ENCODE measurements around the gene DNAJB9. TPM values are rescaled to one million over a fixed set of nuclear protein-coding genes. Genes with fewer than 3 reads are reported as not detected.

Gene DNAJB9
- polyA plus RNA-seq, 3 donors: 18.1 to 20.7 (median 18.4) TPM

GRCh38 chr7:108529341-108529740 lies 40.3 kb upstream of the DNAJB9 start:
- Histone ChIP-seq H3K36me3 (replicated peaks in 1 of 2; ENCODE audit: control insufficient read depth in 1 of 2, insufficient read depth in 2 of 2, low read length in 2 of 2) (no peaks in the 10 kb centered on the region), H2AFZ (ENCODE audit: insufficient read depth, low read depth, low read length, poor library complexity, severe bottlenecking) (no peak overlapping the region), H3K4me3 (replicated peaks in 1 of 3; ENCODE audit: low read depth in 2 of 3, low read length in 3 of 3) (no peak overlapping the region), H3K9ac (ENCODE audit: insufficient read depth, low read length, poor library complexity, severe bottlenecking) (no peak overlapping the region), H3K27me3 (ENCODE audit: control insufficient read depth in 2 of 2, insufficient read depth in 2 of 2, low read length in 2 of 2) (no peaks in the 10 kb centered on the region), H4K20me1 (ENCODE audit: insufficient read depth, low read length) (peaks cover 6% of the 10 kb centered on the region), H3K4me2 (replicated peaks; ENCODE audit: extremely low read depth, low read length, poor library complexity, severe bottlenecking) (no peak overlapping the region), H3K4me1 (ENCODE audit: control insufficient read depth in 1 of 2, insufficient read depth in 2 of 2, low read length in 2 of 2) (peaks cover 12 to 14% of the 10 kb centered on the region in 2 donors), H3K79me2 (ENCODE audit: insufficient read depth, low read length) (peaks cover 9% of the 10 kb centered on the region), H3K27ac (ENCODE audit: low read depth in 1 of 2, low read length in 2 of 2) (no peak overlapping the region), H3K9me3 (replicated peaks in 1 of 2; ENCODE audit: control insufficient read depth in 1 of 2, insufficient read depth in 1 of 2, low read length in 2 of 2) (peaks cover 0 to 1% of the 10 kb centered on the region in 2 donors)
- intact Hi-C loops (cut with micrococcal nuclease): no loop called here
- no peak overlapping the region for H3K27ac Mint-ChIP-seq
- no peak overlapping the region for H3K4me3 Mint-ChIP-seq
- TF ChIP-seq CTCF (IDR thresholded peaks at IDR 0.05): no peak
- 100% methylated on average over 2 of the region's 3 CpGs for WGBS (ENCODE audit: insufficient coverage)
- peaks cover 1 to 6% (median 5%) of the 10 kb centered on the region in 3 donors for H3K27me3 Mint-ChIP-seq (ENCODE audit: low read depth in 3 of 3)
- no peak for DNase-seq
- peaks cover 0 to 3% of the 10 kb centered on the region in 2 donors for H3K36me3 Mint-ChIP-seq
- peaks cover 5% of the 10 kb centered on the region for H3K4me1 Mint-ChIP-seq
- peaks cover 0 to 2% (median 2%) of the 10 kb centered on the region in 7 donors for H3K9me3 Mint-ChIP-seq

- H3K9ac ChIP-seq (ENCODE audit: insufficient read depth, low read length, poor library complexity, severe bottlenecking): no peak overlapping the region
- H4K20me1 ChIP-seq (ENCODE audit: insufficient read depth, low read length): no peaks in the 10 kb centered on the region
- intact Hi-C loops (cut with micrococcal nuclease): no loop called here
- H3K79me2 ChIP-seq (ENCODE audit: insufficient read depth, low read length): no peaks in the 10 kb centered on the region
- no peaks in the 10 kb centered on the region for H3K27me3 ChIP-seq (ENCODE audit: control insufficient read depth in 2 of 2, insufficient read depth in 2 of 2, low read length in 2 of 2)
- peaks cover 6% of the 10 kb centered on the region for H3K4me1 Mint-ChIP-seq
- no peak overlapping the region for H3K27ac ChIP-seq (ENCODE audit: low read depth in 1 of 2, low read length in 2 of 2)
- no peak overlapping the region for H3K4me2 ChIP-seq (replicated peaks; ENCODE audit: extremely low read depth, low read length, poor library complexity, severe bottlenecking)
- H2AFZ ChIP-seq (ENCODE audit: insufficient read depth, low read depth, low read length, poor library complexity, severe bottlenecking): no peak overlapping the region
- TF ChIP-seq CTCF (IDR thresholded peaks at IDR 0.05): no peak
- no CpG with 5 or more reads among the region's 3 CpGs for WGBS (ENCODE audit: insufficient coverage)
- no peak overlapping the region for H3K4me3 ChIP-seq (replicated peaks in 1 of 3; ENCODE audit: low read depth in 2 of 3, low read length in 3 of 3)
- H3K36me3 Mint-ChIP-seq: no peaks in the 10 kb centered on the region
- no peak overlapping the region for H3K4me3 Mint-ChIP-seq
- no peaks in the 10 kb centered on the region for H3K36me3 ChIP-seq (replicated peaks in 1 of 2; ENCODE audit: control insufficient read depth in 1 of 2, insufficient read depth in 2 of 2, low read length in 2 of 2)
- no peaks in the 10 kb centered on the region for H3K4me1 ChIP-seq (ENCODE audit: control insufficient read depth in 1 of 2, insufficient read depth in 2 of 2, low read length in 2 of 2)
- H3K27ac Mint-ChIP-seq: no peak overlapping the region
- peaks cover 0 to 6% (median 5%) of the 10 kb centered on the region in 3 donors for H3K27me3 Mint-ChIP-seq (ENCODE audit: low read depth in 3 of 3)
- DNase-seq: no peak
- H3K9me3 ChIP-seq (replicated peaks in 1 of 2; ENCODE audit: control insufficient read depth in 1 of 2, insufficient read depth in 1 of 2, low read length in 2 of 2): peaks cover 9 to 12% of the 10 kb centered on the region in 2 donors
- peaks cover 6 to 16% (median 14%) of the 10 kb centered on the region in 7 donors for H3K9me3 Mint-ChIP-seq
Observed at GRCh38 chr7:108533712-108534111, 36.0 kb upstream of the DNAJB9 start.

Data from CD14-positive monocyte (primary cell).